SK-N-MC (cell line): ENCODE results near the gene FPR1.

Source experiments
- EZH2 ChIP-seq: fragments of 200-600 bp; sonication (generic); IDR thresholded peaks from one replicate; pipeline ENCODE4 v1.6.1; 2017; ENCODE audit warnings: antibody characterized with exemption
- POLR2AphosphoS5 ChIP-seq: IDR thresholded peaks from 2 replicates; pipeline ENCODE4 v1.6.1; 2012; ENCODE audit warnings: mild to moderate bottlenecking, low read depth, low read length, borderline replicate concordance

DNA sequence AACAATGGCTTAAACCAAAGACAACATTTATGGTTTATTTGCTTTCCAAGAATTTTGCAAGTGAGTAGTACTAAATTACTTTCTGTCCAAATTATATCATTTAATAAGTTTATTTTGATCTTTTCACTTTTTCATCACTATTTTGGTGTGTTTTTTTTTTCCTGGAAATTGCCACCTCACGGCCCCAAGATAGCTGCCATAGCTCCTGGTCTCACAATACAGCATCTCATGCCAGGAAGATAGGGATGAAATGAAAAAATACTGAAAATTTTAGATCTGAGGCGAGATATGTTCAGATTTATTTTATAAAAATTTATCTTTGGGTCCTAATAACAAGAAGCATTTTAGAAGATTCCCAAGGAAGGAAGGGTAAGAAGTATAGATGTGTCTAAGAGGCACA, 36.4 kb upstream of the FPR1 start:
- no peak for TF ChIP-seq POLR2AphosphoS5
- TF ChIP-seq EZH2, result no peak
